Vagina (tissue), 2 donors: ENCODE measurements around the gene ELAVL1.

ENCODE experiments used
- CTCF ChIP-seq, 3 experiments: fragments of 450-650 bp in 2 of 3; fragments of 200-600 bp in 1 of 3; sonication (generic) in 1 of 3; IDR thresholded peaks; one replicate each; pipeline ENCODE4 v1.5.1; 2017 to 2019; ENCODE audit warnings: antibody characterized with exemption in 3 of 3, mild to moderate bottlenecking in 2 of 3, moderate library complexity in 2 of 3
- POLR2A ChIP-seq, 2 donors: fragments of 450-650 bp; IDR thresholded peaks; one replicate each; pipeline ENCODE4 v1.6.1; 2017; ENCODE audit warnings: antibody characterized with exemption in 2 of 2, mild to moderate bottlenecking in 2 of 2, moderate library complexity in 2 of 2

GRCh38 chr19:7981661-7982060, 23.8 kb downstream of the ELAVL1 start:
- TF ChIP-seq CTCF (IDR thresholded peaks at IDR 0.05) (no peak), POLR2A (IDR thresholded peaks at IDR 0.05) (no peak)
